AG10803 (cell line): ENCODE results near the gene KRTAP2-2.
"Not testable (repeated sequence)": the region's sequence is repeated elsewhere in the genome, so short reads cannot be mapped to it uniquely, and the experiment has no call there.

Source experiments
- DNase-seq: peaks from one replicate; pipeline ENCODE4 v3.0.0; 2010; ENCODE audit warnings: low read depth
- H3K4me3 ChIP-seq: 2 replicates; pipeline ENCODE4 v1.5.1; 2011; ENCODE audit warnings: mild to moderate bottlenecking, low read length, control low read depth
- CTCF ChIP-seq: conservative IDR thresholded peaks from 2 replicates; pipeline ENCODE4 v1.5.1; 2011; ENCODE audit warnings: mild to moderate bottlenecking, low read length, control low read depth, inconsistent platforms

Gene KRTAP2-2

GRCh38 chr17:41055130-41055529, at the start of gene KRTAP2-2:
KRTAP2-2 (minus strand) TSS chr17:41055230; CDS start chr17:41055211, 19 bp downstream.
- not testable (repeated sequence) for DNase-seq

GRCh38 chr17:41104386-41105038, 49.5 kb upstream of the KRTAP2-2 start:
- peak; percentile 63 for DNase-seq

More at GRCh38 chr17:41055130-41055529, at the start of gene KRTAP2-2:
- H3K4me3 ChIP-seq = not testable (repeated sequence)

GRCh38 chr17:41103896-41104295, 48.9 kb upstream of the KRTAP2-2 start:
- TF ChIP-seq CTCF = no peak
- DNase-seq = no peak
- no peak overlapping the region for H3K4me3 ChIP-seq

More at GRCh38 chr17:41104386-41105038, 49.5 kb upstream of the KRTAP2-2 start:
- H3K4me3 ChIP-seq = not testable (repeated sequence)

GRCh38 chr17:41101586-41102259, 46.7 kb upstream of the KRTAP2-2 start, which contains the start of gene KRTAP4-16:
KRTAP4-16 (minus strand) TSS chr17:41102209; CDS start chr17:41102209, 0 bp downstream.
- no peak for TF ChIP-seq CTCF
- no peak for DNase-seq
- no peak within 1 kb of the TSS for H3K4me3 ChIP-seq

- peak; percentile 77 for DNase-seq
- H3K4me3 ChIP-seq = not testable (repeated sequence)
These were observed 44.9 kb upstream of the KRTAP2-2 start for GRCh38 chr17:41099682-41100480.

GRCh38 chr17:41098481-41098880, 43.5 kb upstream of the KRTAP2-2 start:
- H3K4me3 ChIP-seq = no peak overlapping the region
- TF ChIP-seq CTCF = no peak
- DNase-seq = peak; percentile 62

- H3K4me3 ChIP-seq = no peak within 1 kb of the TSS
- DNase-seq = no peak
- TF ChIP-seq CTCF = no peak
These were observed 43.0 kb upstream of the KRTAP2-2 start, which contains the start of gene KRTAP4-8 for GRCh38 chr17:41098042-41098441. KRTAP4-8 (minus strand) TSS chr17:41098142; CDS start chr17:41098084, 58 bp downstream.

- H3K4me3 ChIP-seq = no peak overlapping the region
- DNase-seq = no peak
- TF ChIP-seq CTCF = no peak
These were observed 41.0 kb upstream of the KRTAP2-2 start for GRCh38 chr17:41096055-41096454.

- H3K4me3 ChIP-seq, DNase-seq: not testable (repeated sequence)
These were observed 33.8 kb upstream of the KRTAP2-2 start for GRCh38 chr17:41088760-41089352.

GRCh38 chr17:41084100-41084856, 29.2 kb upstream of the KRTAP2-2 start, which contains the start of gene KRTAP4-7:
KRTAP4-7 (plus strand) TSS chr17:41084150; CDS start chr17:41084207, 57 bp downstream.
- DNase-seq, H3K4me3 ChIP-seq: not testable (repeated sequence)

GRCh38 chr17:41083427-41083826, 28.4 kb upstream of the KRTAP2-2 start:
- H3K4me3 ChIP-seq = not testable (repeated sequence)
- DNase-seq = peak; percentile 52
